IMR-90 (cell line): ENCODE results near the gene CCDC88C.

ENCODE experiments used
- BHLHE40 ChIP-seq: fragments of 150-350 bp; IDR thresholded peaks from 2 replicates; pipeline ENCODE4 v1.6.1; 2016; ENCODE audit warnings: mild to moderate bottlenecking, low read depth, low read length
- MAZ ChIP-seq: IDR thresholded peaks from 2 replicates; pipeline ENCODE4 v1.6.1; 2012; ENCODE audit warnings: low read depth, mild to moderate bottlenecking, low read length, improper control_type of control experiment, moderate library complexity, borderline replicate concordance
- POLR2A ChIP-seq: IDR thresholded peaks from 2 replicates; pipeline ENCODE4 v1.6.1; 2012; ENCODE audit warnings: mild to moderate bottlenecking, low read depth, low read length

GRCh38 chr14:91372671-91373495 is 44.7 kb downstream of the CCDC88C start:
- TF ChIP-seq POLR2A (no peak), MAZ (no peak), BHLHE40 (no peak)
